Smooth muscle cell (in vitro differentiated cells): Measurements from ENCODE around the gene HS3ST5. TPM values are rescaled to one million over a fixed set of nuclear protein-coding genes. Genes with fewer than 3 reads are reported as not detected.
"Not testable (repeated sequence)": the region's sequence is repeated elsewhere in the genome, so short reads cannot be mapped to it uniquely, and the experiment has no call there.

Experiments
- DNase-seq: peaks from one replicate; lab custom pipeline; 2025; ENCODE audit not compliant: unreplicated experiment; lab: John Stamatoyannopoulos, UW
- H2AFZ ChIP-seq: fragments of 200-600 bp; sonication (generic); 2 replicates; pipeline ENCODE4 v1.6.0; 2016; ENCODE audit warnings: antibody characterized with exemption, low read depth, mild to moderate bottlenecking
- H3F3A ChIP-seq: fragments of 200-600 bp; sonication (generic); 2 replicates; pipeline ENCODE4 v1.6.0; 2017; ENCODE audit warnings: antibody characterized with exemption, low read depth
- H3K27ac ChIP-seq: fragments of 200-600 bp; sonication (generic); 2 replicates; pipeline ENCODE4 v1.5.1; 2016; ENCODE audit warnings: low read depth, mild to moderate bottlenecking
- H3K27me3 ChIP-seq: fragments of 200-600 bp; sonication (generic); 2 replicates; pipeline ENCODE4 v1.6.1; 2016; ENCODE audit warnings: low read depth, mild to moderate bottlenecking
- H3K36me3 ChIP-seq: fragments of 200-600 bp; sonication (generic); 2 replicates; pipeline ENCODE4 v1.5.1; 2016; ENCODE audit warnings: low read depth
- H3K4me1 ChIP-seq: fragments of 200-600 bp; sonication (generic); 2 replicates; pipeline ENCODE4 v1.5.1; 2016; ENCODE audit warnings: low read depth
- H3K4me2 ChIP-seq: fragments of 200-600 bp; sonication (generic); 2 replicates; pipeline ENCODE4 v1.6.0; 2016; ENCODE audit warnings: mild to moderate bottlenecking
- H3K4me3 ChIP-seq: fragments of 200-600 bp; sonication (generic); 2 replicates; pipeline ENCODE4 v1.5.1; 2016; ENCODE audit warnings: mild to moderate bottlenecking
- H3K79me2 ChIP-seq: fragments of 200-600 bp; sonication (generic); 2 replicates; pipeline ENCODE4 v1.6.0; 2016; ENCODE audit warnings: low read depth, mild to moderate bottlenecking
- H3K9ac ChIP-seq: fragments of 200-600 bp; sonication (generic); 2 replicates; pipeline ENCODE4 v1.6.0; 2016; ENCODE audit warnings: low read depth
- H3K9me3 ChIP-seq: fragments of 200-600 bp; sonication (generic); replicated peaks from 2 replicates; pipeline ENCODE4 v1.5.1; 2016; ENCODE audit warnings: low read depth
- H4K20me1 ChIP-seq: fragments of 200-600 bp; sonication (generic); 2 replicates; pipeline ENCODE4 v1.6.0; 2016; ENCODE audit warnings: low read depth
- CTCF ChIP-seq: fragments of 200-600 bp; sonication (generic); IDR thresholded peaks from 2 replicates; pipeline ENCODE4 v1.5.1; 2017; ENCODE audit warnings: borderline replicate concordance, mild to moderate bottlenecking, antibody characterized with exemption; ENCODE audit not compliant: insufficient read depth, poor library complexity, severe bottlenecking
- WGBS: methylation state at CpG from one replicate; pipeline ENCODE4 v1.1.7; 2016; ENCODE audit warnings: low lambda C conversion rate; 5-methylcytosine and 5-hydroxymethylcytosine counted together
- polyA plus RNA-seq: library from polyadenylated mRNA; unstranded; fragments of >200 nt; fragmentation: Nextera tagmentation; extraction: Ambion mirVana; gene quantifications from 2 replicates; pipeline ENCODE4 v1.2.1, GENCODE V29; 2016
- total RNA-seq: library from RNA; depleted of rRNA; stranded (reverse); fragments of >200 nt; gene quantifications from 2 replicates; pipeline ENCODE4 v1.2.3, GENCODE V29; 2014

Gene HS3ST5
- total and polyA plus RNA-seq, 2 experiments from 2014 or later, result 0.18 to 0.25 TPM

GRCh38 chr6:114084327-114084890, 258.4 kb downstream of the HS3ST5 start:
- Histone ChIP-seq H4K20me1 (no peaks in the 10 kb centered on the region), H3K9ac (no peak overlapping the region), H3K79me2 (no peaks in the 10 kb centered on the region), H2AFZ (no peak overlapping the region), H3K36me3 (no peaks in the 10 kb centered on the region), H3K9me3 (no peaks in the 10 kb centered on the region), H3F3A (no peaks in the 10 kb centered on the region), H3K27me3 (no peaks in the 10 kb centered on the region), H3K4me2 (no peak overlapping the region), H3K4me3 (no peak overlapping the region), H3K27ac (no peak overlapping the region), H3K4me1 (no peaks in the 10 kb centered on the region)
- WGBS, result 89% methylated on average over 16 of the region's 16 CpGs
- TF ChIP-seq CTCF, result no peak
- DNase-seq, result no peak

GRCh38 chr6:114083251-114083650, 259.6 kb downstream of the HS3ST5 start:
- Histone ChIP-seq H2AFZ (no peak overlapping the region), H3K27ac (no peak overlapping the region), H3K36me3 (no peaks in the 10 kb centered on the region), H3K79me2 (no peaks in the 10 kb centered on the region), H3K9ac (no peak overlapping the region), H4K20me1 (no peaks in the 10 kb centered on the region), H3K4me2 (no peak overlapping the region), H3F3A (no peaks in the 10 kb centered on the region), H3K9me3 (no peaks in the 10 kb centered on the region), H3K27me3 (no peaks in the 10 kb centered on the region), H3K4me3 (no peak overlapping the region), H3K4me1 (no peaks in the 10 kb centered on the region)
- 67% methylated on average over 3 of the region's 3 CpGs for WGBS
- DNase-seq, result no peak
- TF ChIP-seq CTCF, result no peak

GRCh38 chr6:114081730-114082129, 261.1 kb downstream of the HS3ST5 start:
- no peak overlapping the region for H3K4me3 ChIP-seq
- H3K4me1 ChIP-seq, result no peaks in the 10 kb centered on the region
- no peaks in the 10 kb centered on the region for H3K27me3 ChIP-seq
- no peaks in the 10 kb centered on the region for H3K9me3 ChIP-seq
- DNase-seq, result no peak
- no peak overlapping the region for H3K4me2 ChIP-seq
- no peak overlapping the region for H3K9ac ChIP-seq
- 94% methylated on average over 3 of the region's 3 CpGs for WGBS
- no peaks in the 10 kb centered on the region for H3K79me2 ChIP-seq
- H4K20me1 ChIP-seq, result no peaks in the 10 kb centered on the region
- no peaks in the 10 kb centered on the region for H3K36me3 ChIP-seq
- no peak overlapping the region for H2AFZ ChIP-seq
- no peaks in the 10 kb centered on the region for H3F3A ChIP-seq
- TF ChIP-seq CTCF, result no peak
- H3K27ac ChIP-seq, result no peak overlapping the region

GRCh38 chr6:114080891-114081510, 261.8 kb downstream of the HS3ST5 start:
- Histone ChIP-seq H3K4me3 (no peak overlapping the region), H3K4me2 (no peak overlapping the region), H3F3A (no peaks in the 10 kb centered on the region), H4K20me1 (no peaks in the 10 kb centered on the region), H3K79me2 (no peaks in the 10 kb centered on the region), H3K27ac (no peak overlapping the region), H3K27me3 (no peaks in the 10 kb centered on the region), H2AFZ (no peak overlapping the region), H3K36me3 (no peaks in the 10 kb centered on the region), H3K9me3 (no peaks in the 10 kb centered on the region), H3K4me1 (no peaks in the 10 kb centered on the region), H3K9ac (no peak overlapping the region)
- DNase-seq, result no peak
- 77% methylated on average over 3 of the region's 3 CpGs for WGBS
- no peak for TF ChIP-seq CTCF

DNA sequence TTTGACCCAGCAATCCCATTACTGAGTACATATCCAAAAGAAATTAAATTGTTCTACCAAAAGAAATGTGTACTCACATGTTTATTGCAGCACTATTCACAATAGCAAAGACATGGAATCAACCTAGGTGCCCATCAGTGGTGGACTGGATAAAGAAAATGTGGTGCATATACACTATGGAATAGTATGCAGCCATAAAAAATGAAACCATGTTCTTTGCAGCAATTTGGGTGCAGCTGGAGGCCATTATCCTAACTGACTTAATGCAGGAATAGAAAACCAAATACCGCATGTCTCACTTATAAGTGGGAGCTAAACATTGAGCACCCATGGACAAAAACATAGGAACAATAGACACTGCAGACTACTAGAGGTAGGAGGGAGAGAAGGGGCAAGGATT, 262.4 kb downstream of the HS3ST5 start:
- H3K9me3 ChIP-seq, H3K4me2 ChIP-seq, H3F3A ChIP-seq, H3K79me2 ChIP-seq, H4K20me1 ChIP-seq, H3K27ac ChIP-seq, H3K4me1 ChIP-seq, H3K36me3 ChIP-seq, H3K27me3 ChIP-seq, DNase-seq, H2AFZ ChIP-seq, H3K4me3 ChIP-seq, H3K9ac ChIP-seq: not testable (repeated sequence)
- WGBS, result 96% methylated on average over 1 of the region's 1 CpG
